Activated naive CD8-positive, alpha-beta T cell treated with anti-CD3 and anti-CD28 coated beads for 36 hours (primary cell): ENCODE measurements around the gene MGAT4A. TPM values are rescaled to one million over a fixed set of nuclear protein-coding genes. Genes with fewer than 3 reads are reported as not detected.
"Not testable (repeated sequence)": the region's sequence is repeated elsewhere in the genome, so short reads cannot be mapped to it uniquely, and the experiment has no call there.

Experiments
- DNase-seq: peaks from one replicate; pipeline ENCODE4 v3.0.0; 2021
- H3K27ac Mint-ChIP-seq: one replicate; pipeline ENCODE4 v1.8.0; 2022; ENCODE audit warnings: mild to moderate bottlenecking, moderate library complexity, mixed read lengths
- H3K27me3 Mint-ChIP-seq: one replicate; pipeline ENCODE4 v1.8.0; 2022; ENCODE audit warnings: mild to moderate bottlenecking, mixed read lengths
- H3K36me3 Mint-ChIP-seq: one replicate; pipeline ENCODE4 v1.8.0; 2021; ENCODE audit warnings: mild to moderate bottlenecking, mixed read lengths
- H3K4me1 Mint-ChIP-seq: one replicate; pipeline ENCODE4 v1.8.0; 2021; ENCODE audit warnings: mixed read lengths
- H3K4me3 Mint-ChIP-seq: one replicate; pipeline ENCODE4 v1.8.0; 2022; ENCODE audit warnings: mild to moderate bottlenecking, moderate library complexity, mixed read lengths
- H3K9me3 Mint-ChIP-seq: one replicate; pipeline ENCODE4 v1.8.0; 2022; ENCODE audit warnings: mixed read lengths
- total RNA-seq, 2 experiments: library from RNA; stranded (reverse); gene quantifications; one replicate each; pipeline ENCODE4 v1.2.3, GENCODE V29; 2021

The MGAT4A gene
- total RNA-seq, 2 experiments from 2014 or later: 45.1 to 49.3 TPM

DNA sequence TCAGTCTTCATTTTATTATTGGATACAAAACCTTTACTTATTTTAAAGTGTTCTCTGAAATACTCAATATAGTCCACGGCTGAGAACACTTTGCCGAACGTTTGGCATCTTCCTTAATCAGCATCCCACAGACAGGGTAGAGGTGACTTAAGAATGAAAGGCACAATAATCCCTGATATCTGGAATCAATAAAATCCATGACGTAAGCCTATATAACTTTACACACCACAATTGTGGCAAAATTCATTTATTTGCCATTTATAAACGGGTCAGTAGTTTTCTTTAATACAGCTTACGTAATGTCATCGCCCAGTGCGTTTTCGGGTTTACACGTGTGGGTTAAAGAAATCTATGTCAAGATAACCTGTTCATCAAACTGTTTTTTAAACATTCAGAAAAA lies 1.3 kb downstream of the MGAT4A start:
- Mint-ChIP-seq H3K27ac (peak overlapping the region; percentile 89), H3K27me3 (no peaks in the 10 kb centered on the region), H3K4me3 (peak overlapping the region; percentile 88), H3K4me1 (peaks cover 66% of the 10 kb centered on the region), H3K9me3 (peaks cover 4% of the 10 kb centered on the region), H3K36me3 (peaks cover 18% of the 10 kb centered on the region)
- DNase-seq: no peak

DNA sequence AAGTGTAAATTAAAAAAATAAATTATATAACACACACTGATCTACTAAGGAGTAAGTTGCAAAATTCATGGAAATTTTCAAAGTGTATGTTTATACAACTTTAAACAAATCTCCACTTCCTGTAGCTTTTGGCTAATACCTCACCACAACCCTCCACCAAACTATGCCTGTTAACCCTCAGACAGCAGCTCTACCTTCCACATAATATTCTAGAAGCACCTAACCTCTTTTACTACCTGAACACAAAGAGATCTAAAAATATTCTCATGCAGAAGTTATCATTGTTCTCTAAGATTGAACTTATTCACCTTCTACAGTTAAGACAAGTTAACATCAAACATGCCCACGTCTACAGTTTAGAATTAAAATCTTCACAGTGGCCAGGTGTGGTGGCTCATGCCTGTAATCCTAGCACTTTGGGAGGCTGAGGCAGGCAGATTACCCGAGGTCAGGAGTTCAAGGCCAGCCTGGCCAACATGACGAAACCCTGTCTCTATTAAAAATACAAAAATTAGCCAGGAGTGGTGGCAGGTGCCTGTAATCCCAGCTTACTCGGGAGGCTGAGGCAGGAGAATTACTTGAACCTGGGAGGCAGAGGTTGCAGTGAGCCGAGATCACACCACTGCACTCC lies 2.7 kb downstream of the MGAT4A start:
- H3K27me3 Mint-ChIP-seq, DNase-seq, H3K9me3 Mint-ChIP-seq: not testable (repeated sequence)
- peaks cover 22% of the 10 kb centered on the region for H3K36me3 Mint-ChIP-seq
- peaks cover 66% of the 10 kb centered on the region for H3K4me1 Mint-ChIP-seq
- peak overlapping the region; percentile 89 for H3K27ac Mint-ChIP-seq
- H3K4me3 Mint-ChIP-seq: peak overlapping the region; percentile 71

DNA sequence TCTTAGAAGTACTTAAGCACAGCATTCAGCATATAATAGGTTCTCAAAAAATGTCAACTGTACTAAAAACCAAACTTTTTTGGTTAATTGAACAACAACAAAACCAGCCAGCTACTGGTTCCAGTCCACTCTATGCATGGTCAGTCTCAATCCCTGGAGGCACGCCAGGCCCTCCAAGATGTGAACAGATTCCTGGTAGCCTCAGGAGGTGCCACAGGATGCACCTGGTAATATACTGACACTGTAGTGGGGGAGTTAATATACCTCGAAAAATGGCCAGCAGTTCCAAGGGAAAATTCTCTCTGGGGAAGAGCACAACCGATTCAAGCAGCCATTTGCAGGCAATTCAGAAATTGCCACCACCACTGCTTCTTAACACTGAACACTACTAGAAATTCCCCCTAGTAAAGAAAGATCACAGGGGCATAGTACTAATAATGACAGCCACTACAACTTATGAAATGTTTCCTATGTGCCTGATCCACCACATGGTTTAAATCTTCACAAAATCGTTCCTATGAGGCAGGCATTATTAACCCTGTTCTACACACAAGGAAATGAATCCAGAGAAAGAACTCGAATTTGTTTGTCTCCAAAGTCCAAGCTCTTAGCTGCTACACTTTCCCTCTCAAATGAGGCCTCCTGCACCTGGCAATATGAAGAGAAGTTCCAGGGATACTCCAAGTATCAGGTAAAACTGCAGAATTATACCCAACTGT lies 3.4 kb downstream of the MGAT4A start:
- peak overlapping the region; percentile 78 for H3K4me3 Mint-ChIP-seq
- H3K36me3 Mint-ChIP-seq: peaks cover 25% of the 10 kb centered on the region
- no peaks in the 10 kb centered on the region for H3K27me3 Mint-ChIP-seq
- peak overlapping the region; percentile 89 for H3K27ac Mint-ChIP-seq
- peaks cover 1% of the 10 kb centered on the region for H3K9me3 Mint-ChIP-seq
- no peak for DNase-seq
- peaks cover 65% of the 10 kb centered on the region for H3K4me1 Mint-ChIP-seq

DNA sequence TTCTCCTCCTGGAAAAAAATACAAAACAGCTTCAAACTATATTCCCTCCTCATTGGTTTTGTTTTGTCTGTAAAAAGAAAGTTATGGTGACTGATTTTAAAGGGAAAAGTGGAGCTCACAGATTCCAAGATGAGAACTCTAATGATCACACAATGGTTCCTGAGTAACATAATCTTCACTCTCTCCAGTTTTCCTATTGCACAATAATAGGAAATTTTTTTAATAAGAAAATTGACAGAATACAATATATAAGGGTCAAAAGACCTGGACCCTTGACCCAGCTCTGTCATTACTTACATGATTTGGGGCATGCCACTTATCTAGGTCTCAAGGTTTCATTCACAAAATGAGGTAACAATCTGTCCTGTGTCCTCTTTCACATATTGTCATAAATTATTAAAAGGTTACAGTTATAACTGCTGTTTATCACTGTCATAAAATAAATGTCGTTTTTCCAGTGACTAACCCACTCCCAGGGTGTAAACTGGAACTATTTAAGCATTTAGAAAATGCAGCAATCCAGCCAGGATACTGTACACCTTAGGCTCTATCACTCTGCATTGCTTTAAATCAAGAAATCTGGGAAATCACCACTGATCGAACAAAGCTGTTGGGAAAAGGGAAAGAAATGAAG lies 4.1 kb downstream of the MGAT4A start:
- no peak for DNase-seq
- peaks cover 64% of the 10 kb centered on the region for H3K4me1 Mint-ChIP-seq
- peak overlapping the region; percentile 89 for H3K27ac Mint-ChIP-seq
- H3K36me3 Mint-ChIP-seq: peaks cover 29% of the 10 kb centered on the region
- peaks cover 3% of the 10 kb centered on the region for H3K9me3 Mint-ChIP-seq
- no peaks in the 10 kb centered on the region for H3K27me3 Mint-ChIP-seq
- peak overlapping the region; percentile 78 for H3K4me3 Mint-ChIP-seq

DNA sequence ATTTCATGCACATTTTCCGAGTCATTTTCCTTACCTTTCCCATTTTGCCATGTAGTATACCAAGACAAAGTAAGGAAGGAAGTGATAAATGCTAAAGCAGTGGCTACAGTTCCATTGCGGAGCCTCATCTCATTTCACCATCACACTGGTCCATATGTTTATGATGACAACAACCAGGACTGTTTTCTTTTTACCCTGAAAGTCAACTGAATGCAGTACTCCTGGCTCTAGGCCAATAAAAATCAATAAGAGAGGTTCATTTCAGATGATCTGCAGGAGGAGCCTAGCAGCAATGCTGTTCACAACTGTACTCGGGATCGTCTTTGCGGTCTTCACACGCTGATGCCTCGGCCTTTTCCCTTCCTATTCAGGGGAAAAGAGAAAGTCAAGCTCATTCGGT lies 4.7 kb downstream of the MGAT4A start:
- no peak for DNase-seq
- peak overlapping the region; percentile 78 for H3K4me3 Mint-ChIP-seq
- peaks cover 63% of the 10 kb centered on the region for H3K4me1 Mint-ChIP-seq
- H3K9me3 Mint-ChIP-seq: peaks cover 5% of the 10 kb centered on the region
- H3K27ac Mint-ChIP-seq: peak overlapping the region; percentile 89
- peaks cover 33% of the 10 kb centered on the region for H3K36me3 Mint-ChIP-seq
- no peaks in the 10 kb centered on the region for H3K27me3 Mint-ChIP-seq

DNA sequence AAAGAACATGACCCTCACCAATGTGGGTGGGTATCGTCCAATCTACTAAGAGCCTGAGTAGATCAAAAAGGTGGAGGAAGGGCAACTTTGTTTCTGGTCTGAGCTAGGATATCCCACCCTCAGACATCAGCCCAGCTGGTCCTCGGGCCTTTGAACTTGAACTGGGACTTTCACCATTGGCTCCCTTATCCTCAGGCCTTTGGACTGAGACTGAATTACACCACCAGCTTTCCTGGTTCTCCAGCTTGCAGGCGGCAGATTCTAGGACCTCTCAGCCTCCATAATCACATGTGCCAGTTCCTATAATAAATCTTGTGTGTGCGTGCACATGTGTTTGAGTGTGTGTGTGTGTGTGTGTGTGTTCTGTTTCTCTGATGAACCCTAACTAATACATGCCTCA lies 10.6 kb downstream of the MGAT4A start:
- H3K27ac Mint-ChIP-seq: no peak overlapping the region
- H3K4me3 Mint-ChIP-seq: no peak overlapping the region
- H3K36me3 Mint-ChIP-seq: peaks cover 76% of the 10 kb centered on the region
- no peak for DNase-seq
- peaks cover 76% of the 10 kb centered on the region for H3K4me1 Mint-ChIP-seq
- no peaks in the 10 kb centered on the region for H3K27me3 Mint-ChIP-seq
- peaks cover 16% of the 10 kb centered on the region for H3K9me3 Mint-ChIP-seq

DNA sequence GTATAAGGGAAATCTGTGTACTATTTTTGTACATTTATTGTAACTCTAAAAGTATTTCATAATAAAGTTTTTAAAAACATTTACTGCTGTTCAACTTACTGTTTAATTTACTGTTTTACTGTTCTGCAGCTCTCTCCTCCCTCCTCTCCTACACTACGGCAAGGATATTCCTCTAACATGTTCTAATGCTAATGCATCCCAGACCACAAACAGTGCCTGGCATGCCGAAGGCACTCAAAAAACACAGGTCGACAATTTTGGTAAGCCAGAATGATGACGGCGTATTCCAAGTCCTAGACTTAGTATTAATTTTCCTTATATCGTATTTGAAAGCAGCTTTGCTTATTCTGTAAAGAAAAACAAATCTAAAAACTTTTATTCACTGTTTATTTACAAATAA lies 13.3 kb downstream of the MGAT4A start:
- H3K4me1 Mint-ChIP-seq: peaks cover 73% of the 10 kb centered on the region
- no peak overlapping the region for H3K4me3 Mint-ChIP-seq
- H3K9me3 Mint-ChIP-seq: peaks cover 16% of the 10 kb centered on the region
- H3K36me3 Mint-ChIP-seq: peaks cover 56% of the 10 kb centered on the region
- H3K27ac Mint-ChIP-seq: peak overlapping the region; percentile 85
- no peaks in the 10 kb centered on the region for H3K27me3 Mint-ChIP-seq
- DNase-seq: no peak

DNA sequence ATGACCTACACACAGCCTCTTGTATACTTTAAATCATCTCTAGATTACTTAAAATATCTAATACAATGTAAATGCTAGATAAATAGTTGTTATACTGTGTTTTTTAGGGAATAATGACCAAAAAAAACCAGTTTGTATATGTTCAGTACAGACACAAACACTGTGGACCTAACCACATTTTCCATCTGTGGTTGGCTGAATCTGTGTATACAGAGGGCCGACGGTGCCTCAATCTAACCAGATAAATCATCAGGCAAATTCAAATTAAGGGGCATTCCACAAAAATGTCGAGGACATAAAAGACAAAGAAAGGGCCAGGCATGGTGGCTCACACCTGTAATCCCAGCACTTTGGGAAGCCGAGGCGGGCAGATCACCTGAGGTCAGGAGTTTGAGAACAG lies 14.1 kb downstream of the MGAT4A start:
- Mint-ChIP-seq H3K4me1 (peaks cover 77% of the 10 kb centered on the region), H3K4me3 (no peak overlapping the region), H3K36me3 (peaks cover 50% of the 10 kb centered on the region), H3K27ac (peak overlapping the region; percentile 88), H3K9me3 (peaks cover 12% of the 10 kb centered on the region), H3K27me3 (no peaks in the 10 kb centered on the region)
- DNase-seq: no peak

DNA sequence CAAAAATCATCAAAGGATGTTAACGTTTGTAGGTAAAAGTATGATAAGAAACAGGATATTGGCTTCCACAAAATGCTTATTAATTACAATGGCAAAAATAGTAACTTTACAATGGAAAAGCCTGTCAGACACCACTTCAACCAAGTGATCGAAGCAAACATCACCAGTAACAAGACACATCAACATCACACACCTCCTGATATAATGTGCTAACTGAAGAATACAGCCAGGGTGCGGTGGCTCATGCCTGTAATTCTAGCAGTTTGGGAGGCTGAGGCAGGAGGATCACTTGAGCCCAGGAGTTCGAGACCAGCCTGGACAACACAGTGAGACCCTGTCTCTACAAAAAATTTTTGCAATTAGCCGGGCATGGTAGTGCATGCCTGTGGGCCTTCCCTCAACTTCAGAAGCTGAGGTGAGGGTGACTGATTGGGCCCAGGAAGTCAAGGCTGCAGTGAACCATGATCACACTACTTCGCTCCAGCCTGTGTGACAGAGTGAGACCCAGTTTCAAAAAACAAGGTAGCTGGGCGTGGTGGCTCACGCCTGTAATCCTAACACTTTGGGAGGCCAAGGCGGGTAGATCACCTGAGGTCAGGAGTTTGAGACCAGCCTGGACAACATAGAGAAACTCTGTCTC lies 15.0 kb downstream of the MGAT4A start:
- Mint-ChIP-seq H3K4me1 (peaks cover 82% of the 10 kb centered on the region), H3K27me3 (no peaks in the 10 kb centered on the region), H3K27ac (peak overlapping the region; percentile 88), H3K36me3 (peaks cover 45% of the 10 kb centered on the region), H3K4me3 (no peak overlapping the region), H3K9me3 (peaks cover 9% of the 10 kb centered on the region)
- no peak for DNase-seq

DNA sequence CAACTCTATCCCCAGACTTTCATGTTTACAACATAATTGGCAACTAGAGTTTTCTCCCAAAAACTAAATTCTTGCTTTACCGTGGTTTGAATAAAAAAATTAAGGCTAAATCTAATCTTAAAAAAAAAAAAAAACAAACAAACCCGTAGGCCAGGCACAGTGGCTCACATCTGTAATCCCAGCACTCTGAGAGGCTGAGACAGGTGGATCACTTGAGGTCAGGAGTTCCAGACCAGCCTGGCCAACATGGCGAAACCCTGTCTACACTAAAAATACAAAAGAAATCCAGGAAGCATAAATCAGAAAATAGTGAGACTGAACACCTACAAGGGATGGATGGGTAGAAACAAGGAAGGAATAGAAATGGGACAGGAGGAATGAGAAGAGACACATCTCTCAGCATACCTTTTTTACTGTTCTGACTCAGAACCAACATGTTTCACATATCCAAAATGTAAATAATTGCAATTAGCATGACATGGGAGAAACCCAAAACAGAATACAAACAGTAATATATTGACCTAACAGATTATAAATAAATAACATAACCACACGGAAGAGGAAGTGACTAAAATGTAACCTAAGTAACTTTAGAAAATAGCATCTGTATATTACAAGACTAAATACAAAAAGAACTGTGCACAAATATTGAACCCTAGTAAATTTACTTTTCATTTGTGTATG lies 17.5 kb downstream of the MGAT4A start:
- Mint-ChIP-seq H3K4me3 (no peak overlapping the region), H3K36me3 (peaks cover 30% of the 10 kb centered on the region), H3K27me3 (no peaks in the 10 kb centered on the region), H3K4me1 (peaks cover 87% of the 10 kb centered on the region), H3K9me3 (no peaks in the 10 kb centered on the region), H3K27ac (peak overlapping the region; percentile 47)
- DNase-seq: no peak

DNA sequence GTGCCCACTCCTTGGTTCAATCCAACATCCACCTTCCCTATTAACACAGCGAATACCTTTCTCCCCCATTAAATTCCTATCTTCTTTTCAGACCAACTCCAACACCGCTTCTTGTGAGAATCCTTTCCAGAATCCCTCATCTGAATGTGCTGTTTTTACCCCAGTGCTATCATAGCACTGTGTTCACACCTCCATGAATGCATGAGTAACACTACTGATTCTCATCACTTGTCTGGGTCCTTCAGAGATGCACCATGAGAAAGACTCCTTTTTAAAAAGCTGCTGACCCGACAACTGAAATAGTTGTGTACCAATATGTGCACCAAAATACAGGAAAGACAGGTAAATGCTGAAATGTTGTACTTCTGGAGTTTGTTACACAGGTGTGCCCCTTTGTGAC lies 18.8 kb downstream of the MGAT4A start:
- peak overlapping the region; percentile 73 for H3K27ac Mint-ChIP-seq
- H3K4me1 Mint-ChIP-seq: peaks cover 83% of the 10 kb centered on the region
- H3K9me3 Mint-ChIP-seq: no peaks in the 10 kb centered on the region
- no peak for DNase-seq
- H3K27me3 Mint-ChIP-seq: no peaks in the 10 kb centered on the region
- peak overlapping the region; percentile 11 for H3K4me3 Mint-ChIP-seq
- H3K36me3 Mint-ChIP-seq: peaks cover 25% of the 10 kb centered on the region

DNA sequence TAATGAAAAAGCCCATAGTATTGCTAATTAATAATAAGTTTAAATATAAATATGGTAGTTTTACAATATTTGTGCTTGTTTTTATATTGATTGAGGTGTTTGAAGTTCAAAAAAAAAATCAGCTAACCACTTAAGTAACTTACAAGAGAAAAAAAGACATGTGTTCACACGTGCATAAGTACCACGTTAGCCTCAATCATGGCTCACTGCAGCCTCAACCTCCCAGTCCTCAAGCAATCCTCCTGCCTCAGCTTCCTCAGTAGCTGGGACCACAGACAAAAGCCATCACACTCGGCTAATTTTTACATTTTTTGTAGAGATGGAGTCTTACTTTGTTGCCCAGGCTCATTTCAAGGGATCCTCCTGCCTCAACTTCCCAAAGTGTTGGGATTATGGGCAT lies 19.4 kb downstream of the MGAT4A start:
- peaks cover 21% of the 10 kb centered on the region for H3K36me3 Mint-ChIP-seq
- DNase-seq: no peak
- H3K4me3 Mint-ChIP-seq: no peak overlapping the region
- no peaks in the 10 kb centered on the region for H3K27me3 Mint-ChIP-seq
- peak overlapping the region; percentile 73 for H3K27ac Mint-ChIP-seq
- H3K9me3 Mint-ChIP-seq: no peaks in the 10 kb centered on the region
- peaks cover 77% of the 10 kb centered on the region for H3K4me1 Mint-ChIP-seq

DNA sequence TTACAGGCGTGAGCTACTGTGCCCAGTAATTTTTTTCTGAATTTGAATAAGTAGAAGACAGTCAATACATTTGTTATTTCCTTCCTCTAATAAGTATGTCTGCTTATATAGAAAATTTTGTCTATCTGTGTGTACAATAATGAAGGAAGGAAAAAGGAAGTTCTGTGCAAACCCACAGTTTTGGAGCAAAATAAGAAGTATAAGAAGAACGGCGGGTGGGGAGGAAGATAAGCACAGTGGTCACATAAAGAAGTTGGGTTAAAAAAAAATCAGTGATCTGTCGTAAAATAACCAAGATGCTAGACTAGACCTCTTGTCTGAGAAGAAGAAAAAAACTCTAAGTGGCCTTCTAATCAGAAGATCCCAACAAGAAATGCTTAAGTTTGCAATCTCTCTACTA lies 20.2 kb downstream of the MGAT4A start:
- H3K27me3 Mint-ChIP-seq: no peaks in the 10 kb centered on the region
- peak overlapping the region; percentile 63 for H3K4me3 Mint-ChIP-seq
- peak overlapping the region; percentile 85 for H3K27ac Mint-ChIP-seq
- H3K4me1 Mint-ChIP-seq: peaks cover 72% of the 10 kb centered on the region
- H3K36me3 Mint-ChIP-seq: peaks cover 14% of the 10 kb centered on the region
- DNase-seq: no peak
- H3K9me3 Mint-ChIP-seq: no peaks in the 10 kb centered on the region

DNA sequence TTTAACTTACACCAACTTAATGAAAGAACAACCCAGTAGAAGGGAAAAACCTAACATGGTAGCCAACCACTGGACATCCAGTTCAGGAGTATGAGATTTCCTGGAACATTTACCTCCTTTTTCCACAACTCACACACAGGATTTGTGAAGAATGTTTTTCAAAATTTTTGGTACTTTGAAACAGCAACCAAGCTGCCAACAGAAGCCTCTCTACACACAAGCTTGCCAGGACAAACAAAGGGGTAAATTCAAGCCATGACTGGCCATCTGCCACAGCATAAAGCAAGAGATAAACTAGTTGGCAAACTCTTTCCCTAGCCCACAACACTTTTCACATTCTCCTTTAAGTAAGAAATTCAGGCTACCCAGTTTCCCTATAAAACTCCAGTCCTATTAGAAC lies 21.4 kb downstream of the MGAT4A start:
- Mint-ChIP-seq H3K27ac (peak overlapping the region; percentile 27), H3K4me3 (no peak overlapping the region), H3K27me3 (no peaks in the 10 kb centered on the region), H3K4me1 (peaks cover 71% of the 10 kb centered on the region), H3K36me3 (peaks cover 12% of the 10 kb centered on the region), H3K9me3 (no peaks in the 10 kb centered on the region)
- DNase-seq: no peak
